ENCODE results near the gene AFAP1. TPM values are rescaled to one million over a fixed set of nuclear protein-coding genes. Genes with fewer than 3 reads are reported as not detected.

Gene AFAP1
- polyA plus RNA-seq, 1 experiment, result 48.5 TPM

GRCh38 chr4:7805533-7806337 lies 133.9 kb downstream of the AFAP1 start:
- Histone ChIP-seq H3K4me3 (ENCODE audit: low read depth, low read length) (no peak overlapping the region), H3K27me3 (ENCODE audit: control insufficient read depth, insufficient read depth, low read length) (no peaks in the 10 kb centered on the region), H3K36me3 (ENCODE audit: control insufficient read depth, insufficient read depth, low read length) (peaks cover 25% of the 10 kb centered on the region)
- no peak for TF ChIP-seq CTCF (IDR thresholded peaks at IDR 0.05; ENCODE audit: insufficient read depth, low read depth, low read length)
- ChIA-PET CTCF (interaction anchor here (0.8 to 9.7 kb wide), 15 partner anchors 9 to 210 kb away, joined by 3 to 151 read pairs (median 5); partner anchors contain the start of gene AFAP1), POLR2A (no interaction called here)
- DNase-seq (ENCODE audit: low read depth), result no peak

DNA sequence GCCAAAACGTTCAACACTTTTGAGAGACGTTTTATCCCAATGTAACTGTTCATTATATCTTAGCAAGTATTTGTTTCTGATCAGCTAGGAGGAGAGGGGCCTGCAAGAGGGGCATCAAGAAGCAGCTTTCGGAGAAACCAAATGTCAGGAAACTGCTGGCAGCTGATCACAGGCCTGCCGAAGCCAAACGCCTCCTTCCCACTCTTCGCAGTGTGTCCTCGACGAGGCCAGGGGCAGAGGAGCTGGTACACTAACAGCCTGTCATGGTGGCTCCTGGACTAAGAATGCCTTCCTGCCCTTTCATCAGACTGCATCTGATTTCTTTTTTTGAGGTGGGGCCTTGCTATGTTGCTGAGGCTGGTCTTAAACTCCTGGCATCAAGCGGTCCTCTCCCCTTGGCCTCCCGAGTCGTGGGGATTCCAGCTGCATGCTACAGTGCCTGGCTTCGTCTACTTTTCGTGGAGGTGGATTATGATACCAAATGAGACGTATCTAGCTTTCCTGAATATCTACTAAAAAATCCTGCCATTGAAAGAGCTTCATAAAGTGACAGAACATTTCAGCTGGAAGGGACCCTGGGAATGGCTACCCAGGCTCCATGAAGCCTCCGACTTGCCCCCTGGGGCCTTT lies 134.8 kb downstream of the AFAP1 start:
- no peak for DNase-seq (ENCODE audit: low read depth)
- Histone ChIP-seq H3K36me3 (ENCODE audit: control insufficient read depth, insufficient read depth, low read length) (peaks cover 24% of the 10 kb centered on the region), H3K4me3 (ENCODE audit: low read depth, low read length) (no peak overlapping the region), H3K27me3 (ENCODE audit: control insufficient read depth, insufficient read depth, low read length) (no peaks in the 10 kb centered on the region)
- ChIA-PET POLR2A (no interaction called here), CTCF (interaction anchor here (0.5 to 9.7 kb wide), 45 partner anchors 7 to 556 kb away, joined by 3 to 151 read pairs (median 4); partner anchors contain the start of gene AFAP1)
- no peak for TF ChIP-seq CTCF (IDR thresholded peaks at IDR 0.05; ENCODE audit: insufficient read depth, low read depth, low read length)

GRCh38 chr4:7803992-7804755 lies 135.5 kb downstream of the AFAP1 start:
- CTCF ChIA-PET, result interaction anchor here (0.5 to 9.7 kb wide), 43 partner anchors 8 to 557 kb away, joined by 3 to 151 read pairs (median 4); partner anchors contain the start of gene AFAP1
- DNase-seq (ENCODE audit: low read depth), result no peak

DNA sequence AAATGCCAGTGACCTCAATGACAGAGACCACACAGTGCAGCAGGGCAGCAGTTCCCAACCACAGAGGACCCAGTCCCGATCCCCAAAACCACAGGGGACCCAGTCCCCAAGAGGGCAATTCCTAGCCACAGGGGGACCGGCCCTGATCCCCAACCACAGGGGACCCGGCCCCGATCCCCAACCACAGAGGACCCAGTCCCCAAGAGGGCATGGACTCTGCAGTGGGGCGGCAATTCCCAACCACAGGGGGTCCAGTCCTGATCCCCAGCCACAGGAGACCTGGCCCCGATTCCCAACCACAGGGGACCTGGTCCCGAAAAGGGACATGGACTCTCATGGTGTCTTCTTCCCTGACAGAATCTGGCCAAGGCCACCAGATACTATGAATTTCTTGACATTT lies 136.3 kb downstream of the AFAP1 start:
- no peak for DNase-seq (ENCODE audit: low read depth)
- no peak for TF ChIP-seq CTCF (IDR thresholded peaks at IDR 0.05; ENCODE audit: insufficient read depth, low read depth, low read length)
- peaks cover 28% of the 10 kb centered on the region for H3K36me3 ChIP-seq (ENCODE audit: control insufficient read depth, insufficient read depth, low read length)
- H3K4me3 ChIP-seq (ENCODE audit: low read depth, low read length), result no peak overlapping the region
- H3K27me3 ChIP-seq (ENCODE audit: control insufficient read depth, insufficient read depth, low read length), result no peaks in the 10 kb centered on the region
- POLR2A ChIA-PET, result no interaction called here
- CTCF ChIA-PET, result interaction anchor here (0.8 to 9.7 kb wide), 22 partner anchors 9 to 607 kb away, joined by 3 to 151 read pairs (median 5); partner anchors contain the start of gene AFAP1

More at GRCh38 chr4:7803992-7804755, 135.5 kb downstream of the AFAP1 start:
- H3K27me3 ChIP-seq (ENCODE audit: control insufficient read depth, insufficient read depth, low read length), result no peaks in the 10 kb centered on the region
- POLR2A ChIA-PET, result no interaction called here
- TF ChIP-seq CTCF (IDR thresholded peaks at IDR 0.05; ENCODE audit: insufficient read depth, low read depth, low read length), result peak; percentile 97
- H3K36me3 ChIP-seq (ENCODE audit: control insufficient read depth, insufficient read depth, low read length), result peaks cover 27% of the 10 kb centered on the region
- no peak overlapping the region for H3K4me3 ChIP-seq (ENCODE audit: low read depth, low read length)

Data from BJ (cell line).